ENCODE results near the gene MYO5B.

- TF ChIP-seq EP300 (IDR thresholded peaks at IDR 0.05) (no peak), POLR2AphosphoS5 (IDR thresholded peaks at IDR 0.05) (no peak), CTCF (IDR thresholded peaks at IDR 0.05) (no peak), POLR2A (IDR thresholded peaks at IDR 0.05; ENCODE audit: low read depth) (no peak)
These were observed 235.8 kb downstream of the MYO5B start for GRCh38 chr18:49959176-49959575.

All from esophagus muscularis mucosa (tissue), 4 donors.